GM12864 (cell line): ENCODE data around the gene CCDC85C.

Experiments
- DNase-seq: peaks from one replicate; pipeline ENCODE4 v3.0.0-alpha.2; 2011; ENCODE audit warnings: low read depth
- H3K4me3 ChIP-seq: 2 replicates; pipeline ENCODE4 v1.5.1; 2011; ENCODE audit warnings: mild to moderate bottlenecking, low read depth, low read length, control low read depth
- TF ChIP-seq, protein P1 (sequence below): IDR thresholded peaks from 2 replicates; pipeline ENCODE4 v1.5.1; 2011; ENCODE audit warnings: low read depth, mild to moderate bottlenecking, moderate library complexity, low read length, control low read depth, inconsistent platforms; ENCODE audit errors: missing control alignments

Gene CCDC85C

GRCh38 chr14:99511421-99512109, 92.4 kb downstream of the CCDC85C start:
- H3K4me3 ChIP-seq: no peak overlapping the region
- no peak for DNase-seq
- TF ChIP-seq, protein P1, sequence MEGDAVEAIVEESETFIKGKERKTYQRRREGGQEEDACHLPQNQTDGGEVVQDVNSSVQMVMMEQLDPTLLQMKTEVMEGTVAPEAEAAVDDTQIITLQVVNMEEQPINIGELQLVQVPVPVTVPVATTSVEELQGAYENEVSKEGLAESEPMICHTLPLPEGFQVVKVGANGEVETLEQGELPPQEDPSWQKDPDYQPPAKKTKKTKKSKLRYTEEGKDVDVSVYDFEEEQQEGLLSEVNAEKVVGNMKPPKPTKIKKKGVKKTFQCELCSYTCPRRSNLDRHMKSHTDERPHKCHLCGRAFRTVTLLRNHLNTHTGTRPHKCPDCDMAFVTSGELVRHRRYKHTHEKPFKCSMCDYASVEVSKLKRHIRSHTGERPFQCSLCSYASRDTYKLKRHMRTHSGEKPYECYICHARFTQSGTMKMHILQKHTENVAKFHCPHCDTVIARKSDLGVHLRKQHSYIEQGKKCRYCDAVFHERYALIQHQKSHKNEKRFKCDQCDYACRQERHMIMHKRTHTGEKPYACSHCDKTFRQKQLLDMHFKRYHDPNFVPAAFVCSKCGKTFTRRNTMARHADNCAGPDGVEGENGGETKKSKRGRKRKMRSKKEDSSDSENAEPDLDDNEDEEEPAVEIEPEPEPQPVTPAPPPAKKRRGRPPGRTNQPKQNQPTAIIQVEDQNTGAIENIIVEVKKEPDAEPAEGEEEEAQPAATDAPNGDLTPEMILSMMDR: no peak

- H3K4me3 ChIP-seq: no peak overlapping the region
- TF ChIP-seq, protein P1: no peak
- no peak for DNase-seq
These were observed 93.4 kb downstream of the CCDC85C start for GRCh38 chr14:99510556-99511139.

- TF ChIP-seq, protein P1: no peak
These were observed 94.0 kb downstream of the CCDC85C start for GRCh38 chr14:99509871-99510555.

DNA sequence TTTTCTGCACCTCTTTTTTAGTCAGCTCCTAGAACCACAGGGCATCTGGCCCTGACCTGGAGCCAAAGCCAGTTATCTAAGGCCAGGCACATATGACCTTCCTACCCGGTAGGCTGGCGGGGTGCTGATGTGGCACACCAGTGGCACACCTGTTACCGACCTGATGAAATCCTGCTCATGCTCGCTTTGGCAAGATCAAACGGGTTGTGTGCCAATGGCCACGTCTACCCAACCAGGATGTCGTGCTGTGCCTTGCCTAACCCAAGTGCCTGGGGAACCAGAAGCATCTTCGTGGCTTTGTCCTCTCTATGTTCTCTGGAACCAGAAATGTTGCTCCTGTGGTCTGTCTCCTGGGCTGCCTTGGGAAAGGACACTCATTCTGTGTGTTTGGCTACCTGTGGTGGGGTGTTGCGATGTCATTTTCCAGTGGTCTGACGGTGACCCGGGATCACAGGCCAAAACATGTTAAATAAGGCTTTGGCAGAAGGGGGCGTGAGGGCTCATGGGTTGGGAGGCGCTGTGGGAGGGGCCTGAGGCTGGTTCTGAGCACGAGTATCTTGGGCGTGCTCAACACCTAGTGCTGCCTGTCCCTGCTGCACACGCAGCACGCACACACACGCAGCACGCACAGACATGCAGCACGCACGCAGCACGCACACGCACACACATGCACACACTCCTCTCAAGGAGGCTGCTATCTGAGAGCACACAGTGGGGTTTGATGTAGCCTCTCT, 94.9 kb downstream of the CCDC85C start:
- no peak overlapping the region for H3K4me3 ChIP-seq
- TF ChIP-seq, protein P1: no peak
- no peak for DNase-seq

More at GRCh38 chr14:99509871-99510555, 94.0 kb downstream of the CCDC85C start:
- DNase-seq: no peak
- H3K4me3 ChIP-seq: no peak overlapping the region

DNA sequence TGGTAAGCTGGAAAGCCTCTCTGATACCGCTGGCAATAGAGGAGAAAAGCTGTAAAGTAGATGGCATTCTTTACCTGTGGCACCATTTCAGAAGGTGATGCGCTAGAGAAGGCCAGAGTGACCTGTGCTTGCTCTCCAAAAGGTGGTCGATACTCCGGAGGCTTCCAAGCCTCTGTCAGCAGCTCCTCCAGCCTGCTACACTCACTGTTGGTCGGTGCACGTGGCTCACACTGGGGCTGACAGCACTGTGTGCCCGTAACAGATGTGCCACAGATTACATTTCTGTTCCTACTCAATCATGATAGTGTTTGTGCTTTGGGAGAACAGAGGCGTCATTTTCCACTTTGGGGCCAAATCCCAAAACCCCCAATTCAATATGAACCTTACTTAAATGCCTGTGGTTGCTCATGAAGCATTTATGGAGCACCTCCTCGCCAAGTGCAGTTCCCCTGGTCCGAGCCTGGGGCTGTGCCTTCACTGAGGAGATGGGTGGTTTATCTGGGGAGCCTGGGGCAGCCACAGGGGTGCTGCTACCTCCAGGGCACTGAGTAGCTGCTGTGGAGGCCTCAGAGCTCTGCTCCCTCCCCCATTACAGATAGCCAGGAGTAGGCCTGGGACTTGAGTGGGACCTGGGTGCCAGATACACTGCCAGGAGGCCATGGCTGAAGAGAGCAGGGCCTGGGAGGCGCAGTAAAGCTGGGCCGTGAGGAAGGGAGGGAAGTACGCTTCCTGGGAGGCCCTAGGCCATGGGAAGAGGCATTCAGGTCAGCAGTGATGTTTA, 96.0 kb downstream of the CCDC85C start:
- H3K4me3 ChIP-seq: no peak overlapping the region
- TF ChIP-seq, protein P1: no peak
- DNase-seq: no peak

DNA sequence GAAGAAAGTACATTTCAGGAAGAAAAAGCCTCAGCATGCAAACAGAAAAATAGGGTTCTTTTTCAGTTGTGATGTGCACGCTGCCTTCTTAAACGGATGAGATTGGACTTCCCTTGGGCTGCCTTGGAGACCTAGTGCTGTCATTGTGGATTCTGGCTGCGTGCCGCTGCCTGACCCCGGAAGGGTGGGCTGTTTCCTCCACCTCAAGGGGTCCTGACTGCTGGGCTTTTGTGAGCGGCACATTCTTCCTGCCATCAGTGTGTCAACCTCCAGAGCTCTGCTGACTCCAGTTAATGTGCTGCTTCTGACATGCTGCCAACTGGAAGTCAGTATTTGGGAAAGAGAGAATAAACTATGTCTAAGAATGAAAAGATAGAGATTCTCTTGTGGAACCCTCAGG, 97.7 kb downstream of the CCDC85C start:
- no peak overlapping the region for H3K4me3 ChIP-seq
- TF ChIP-seq, protein P1: no peak
- no peak for DNase-seq
